ENCODE results near the gene TMEM59. TPM values are rescaled to one million over a fixed set of nuclear protein-coding genes. Genes with fewer than 3 reads are reported as not detected.

TMEM59 gene
- total RNA-seq, 1 donor from 2014 or later: 195 TPM

- H3K36me3 Mint-ChIP-seq (ENCODE audit: low read depth, unreplicated experiment): peaks cover 11% of the 10 kb centered on the region
- H3K9me3 Mint-ChIP-seq (ENCODE audit: unreplicated experiment): no peaks in the 10 kb centered on the region
- no peak for DNase-seq (ENCODE audit: low spot score)
- H3K27ac Mint-ChIP-seq (ENCODE audit: unreplicated experiment): no peak overlapping the region
- no peak overlapping the region for H3K4me3 Mint-ChIP-seq (ENCODE audit: unreplicated experiment)
- TF ChIP-seq, protein P1, sequence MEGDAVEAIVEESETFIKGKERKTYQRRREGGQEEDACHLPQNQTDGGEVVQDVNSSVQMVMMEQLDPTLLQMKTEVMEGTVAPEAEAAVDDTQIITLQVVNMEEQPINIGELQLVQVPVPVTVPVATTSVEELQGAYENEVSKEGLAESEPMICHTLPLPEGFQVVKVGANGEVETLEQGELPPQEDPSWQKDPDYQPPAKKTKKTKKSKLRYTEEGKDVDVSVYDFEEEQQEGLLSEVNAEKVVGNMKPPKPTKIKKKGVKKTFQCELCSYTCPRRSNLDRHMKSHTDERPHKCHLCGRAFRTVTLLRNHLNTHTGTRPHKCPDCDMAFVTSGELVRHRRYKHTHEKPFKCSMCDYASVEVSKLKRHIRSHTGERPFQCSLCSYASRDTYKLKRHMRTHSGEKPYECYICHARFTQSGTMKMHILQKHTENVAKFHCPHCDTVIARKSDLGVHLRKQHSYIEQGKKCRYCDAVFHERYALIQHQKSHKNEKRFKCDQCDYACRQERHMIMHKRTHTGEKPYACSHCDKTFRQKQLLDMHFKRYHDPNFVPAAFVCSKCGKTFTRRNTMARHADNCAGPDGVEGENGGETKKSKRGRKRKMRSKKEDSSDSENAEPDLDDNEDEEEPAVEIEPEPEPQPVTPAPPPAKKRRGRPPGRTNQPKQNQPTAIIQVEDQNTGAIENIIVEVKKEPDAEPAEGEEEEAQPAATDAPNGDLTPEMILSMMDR (IDR thresholded peaks at IDR 0.05; ENCODE audit: unreplicated experiment): no peak
- H3K27me3 Mint-ChIP-seq (ENCODE audit: unreplicated experiment): no peaks in the 10 kb centered on the region
- H3K4me1 Mint-ChIP-seq (ENCODE audit: unreplicated experiment): no peaks in the 10 kb centered on the region
These were observed 6.2 kb downstream of the TMEM59 start for GRCh38 chr1:54046671-54047383.

- no peak overlapping the region for H3K27ac Mint-ChIP-seq (ENCODE audit: unreplicated experiment)
- TF ChIP-seq, protein P1 (IDR thresholded peaks at IDR 0.05; ENCODE audit: unreplicated experiment): no peak
- no peaks in the 10 kb centered on the region for H3K9me3 Mint-ChIP-seq (ENCODE audit: unreplicated experiment)
- H3K27me3 Mint-ChIP-seq (ENCODE audit: unreplicated experiment): no peaks in the 10 kb centered on the region
- H3K36me3 Mint-ChIP-seq (ENCODE audit: low read depth, unreplicated experiment): peaks cover 11% of the 10 kb centered on the region
- H3K4me3 Mint-ChIP-seq (ENCODE audit: unreplicated experiment): no peak overlapping the region
- H3K4me1 Mint-ChIP-seq (ENCODE audit: unreplicated experiment): no peaks in the 10 kb centered on the region
- DNase-seq (ENCODE audit: low spot score): no peak
These were observed 7.5 kb downstream of the TMEM59 start for GRCh38 chr1:54045496-54045895.

DNA sequence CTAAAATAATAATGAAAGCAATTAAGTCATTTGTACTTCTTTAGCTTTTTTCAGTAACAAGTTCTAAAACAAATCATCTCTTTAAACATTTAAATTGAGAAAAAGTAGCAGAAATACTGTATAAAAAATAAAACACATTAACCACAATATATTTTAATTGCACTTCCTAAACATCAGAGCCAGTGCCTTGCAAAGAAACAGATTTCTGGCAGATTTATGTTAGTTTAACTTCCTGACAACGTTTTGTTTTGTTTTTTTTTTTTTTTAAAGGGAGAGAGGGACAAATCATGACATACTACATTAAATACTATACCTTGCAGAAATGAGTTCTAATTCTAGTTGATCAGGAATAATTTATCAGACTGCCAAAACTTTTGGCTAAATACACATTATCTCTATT, 11.2 kb downstream of the TMEM59 start:
- TF ChIP-seq, protein P1 (IDR thresholded peaks at IDR 0.05; ENCODE audit: unreplicated experiment): no peak
- Mint-ChIP-seq H3K36me3 (ENCODE audit: low read depth, unreplicated experiment) (peaks cover 25% of the 10 kb centered on the region), H3K4me1 (ENCODE audit: unreplicated experiment) (no peaks in the 10 kb centered on the region), H3K4me3 (ENCODE audit: unreplicated experiment) (no peak overlapping the region), H3K27me3 (ENCODE audit: unreplicated experiment) (no peaks in the 10 kb centered on the region), H3K27ac (ENCODE audit: unreplicated experiment) (no peak overlapping the region), H3K9me3 (ENCODE audit: unreplicated experiment) (no peaks in the 10 kb centered on the region)
- DNase-seq (ENCODE audit: low spot score): no peak

GRCh38 chr1:54037476-54037875, 15.5 kb downstream of the TMEM59 start:
- H3K36me3 Mint-ChIP-seq (ENCODE audit: low read depth, unreplicated experiment): peaks cover 29% of the 10 kb centered on the region
- no peak for DNase-seq (ENCODE audit: low spot score)

More at GRCh38 chr1:54037476-54037875, 15.5 kb downstream of the TMEM59 start:
- no peak overlapping the region for H3K27ac Mint-ChIP-seq (ENCODE audit: unreplicated experiment)
- no peak overlapping the region for H3K4me3 Mint-ChIP-seq (ENCODE audit: unreplicated experiment)
- H3K4me1 Mint-ChIP-seq (ENCODE audit: unreplicated experiment): no peaks in the 10 kb centered on the region
- TF ChIP-seq, protein P1 (IDR thresholded peaks at IDR 0.05; ENCODE audit: unreplicated experiment): no peak
- H3K27me3 Mint-ChIP-seq (ENCODE audit: unreplicated experiment): no peaks in the 10 kb centered on the region
- H3K9me3 Mint-ChIP-seq (ENCODE audit: unreplicated experiment): no peaks in the 10 kb centered on the region
